Measurements from ENCODE around the gene OR51T1.

Gene OR51T1

GRCh38 chr11:4884361-4884760 is 2.7 kb downstream of the OR51T1 start:
- H3K36me3 ChIP-seq (ENCODE audit: control insufficient read depth, insufficient read depth, low read length), result no peaks in the 10 kb centered on the region
- no peaks in the 10 kb centered on the region for H3K4me1 ChIP-seq (ENCODE audit: control insufficient read depth, insufficient read depth, low read length)
- no peaks in the 10 kb centered on the region for H3K27me3 ChIP-seq (ENCODE audit: control insufficient read depth, insufficient read depth, low read length)
- H3K4me3 ChIP-seq (ENCODE audit: low read depth, low read length), result no peak overlapping the region
- no peak overlapping the region for H3K9ac ChIP-seq (ENCODE audit: low read depth, low read length)
- no peaks in the 10 kb centered on the region for H3K9me3 ChIP-seq (ENCODE audit: control insufficient read depth, insufficient read depth, low read length)
- no peak overlapping the region for H3K27ac ChIP-seq (ENCODE audit: low read depth, low read length)

- no peaks in the 10 kb centered on the region for H3K36me3 ChIP-seq (ENCODE audit: control insufficient read depth, insufficient read depth, low read length)
- H3K27me3 ChIP-seq (ENCODE audit: control insufficient read depth, insufficient read depth, low read length), result no peaks in the 10 kb centered on the region
- no peak overlapping the region for H3K4me3 ChIP-seq (ENCODE audit: low read depth, low read length)
- H3K9ac ChIP-seq (ENCODE audit: low read depth, low read length), result no peak overlapping the region
- H3K4me1 ChIP-seq (ENCODE audit: control insufficient read depth, insufficient read depth, low read length), result no peaks in the 10 kb centered on the region
- H3K9me3 ChIP-seq (ENCODE audit: control insufficient read depth, insufficient read depth, low read length), result no peaks in the 10 kb centered on the region
- no peak overlapping the region for H3K27ac ChIP-seq (ENCODE audit: low read depth, low read length)
These were observed 4.5 kb downstream of the OR51T1 start for GRCh38 chr11:4886186-4886585.

GRCh38 chr11:4887591-4887990 is 5.9 kb downstream of the OR51T1 start:
- H3K27me3 ChIP-seq (ENCODE audit: control insufficient read depth, insufficient read depth, low read length), result no peaks in the 10 kb centered on the region
- no peaks in the 10 kb centered on the region for H3K4me1 ChIP-seq (ENCODE audit: control insufficient read depth, insufficient read depth, low read length)
- no peak overlapping the region for H3K27ac ChIP-seq (ENCODE audit: low read depth, low read length)
- H3K9me3 ChIP-seq (ENCODE audit: control insufficient read depth, insufficient read depth, low read length), result no peaks in the 10 kb centered on the region
- H3K4me3 ChIP-seq (ENCODE audit: low read depth, low read length), result no peak overlapping the region
- no peak overlapping the region for H3K9ac ChIP-seq (ENCODE audit: low read depth, low read length)
- no peaks in the 10 kb centered on the region for H3K36me3 ChIP-seq (ENCODE audit: control insufficient read depth, insufficient read depth, low read length)

GRCh38 chr11:4890279-4890678 is 8.6 kb downstream of the OR51T1 start:
- H3K4me3 ChIP-seq (ENCODE audit: low read depth, low read length), result no peak overlapping the region
- no peak overlapping the region for H3K9ac ChIP-seq (ENCODE audit: low read depth, low read length)
- H3K36me3 ChIP-seq (ENCODE audit: control insufficient read depth, insufficient read depth, low read length), result no peaks in the 10 kb centered on the region
- H3K27me3 ChIP-seq (ENCODE audit: control insufficient read depth, insufficient read depth, low read length), result no peaks in the 10 kb centered on the region
- no peaks in the 10 kb centered on the region for H3K4me1 ChIP-seq (ENCODE audit: control insufficient read depth, insufficient read depth, low read length)
- no peaks in the 10 kb centered on the region for H3K9me3 ChIP-seq (ENCODE audit: control insufficient read depth, insufficient read depth, low read length)
- H3K27ac ChIP-seq (ENCODE audit: low read depth, low read length), result no peak overlapping the region

- Histone ChIP-seq H3K27me3 (ENCODE audit: control insufficient read depth, insufficient read depth, low read length) (no peaks in the 10 kb centered on the region), H3K4me1 (ENCODE audit: control insufficient read depth, insufficient read depth, low read length) (no peaks in the 10 kb centered on the region), H3K9me3 (ENCODE audit: control insufficient read depth, insufficient read depth, low read length) (no peaks in the 10 kb centered on the region), H3K4me3 (ENCODE audit: low read depth, low read length) (no peak overlapping the region), H3K36me3 (ENCODE audit: control insufficient read depth, insufficient read depth, low read length) (no peaks in the 10 kb centered on the region), H3K27ac (ENCODE audit: low read depth, low read length) (no peak overlapping the region), H3K9ac (ENCODE audit: low read depth, low read length) (no peak overlapping the region)
These were observed 10.4 kb downstream of the OR51T1 start for GRCh38 chr11:4891996-4892640.

GRCh38 chr11:4903484-4903883 is 21.8 kb downstream of the OR51T1 start, which contains the start of gene OR51A7:
OR51A7 (plus strand) TSS chr11:4903783; CDS start chr11:4907370, 3,587 bp downstream.
- H3K27ac ChIP-seq (ENCODE audit: low read depth, low read length), result no peak within 1 kb of the TSS
- no peaks in the 10 kb centered on the region for H3K36me3 ChIP-seq (ENCODE audit: control insufficient read depth, insufficient read depth, low read length)
- H3K4me3 ChIP-seq (ENCODE audit: low read depth, low read length), result no peak within 1 kb of the TSS

GRCh38 chr11:4916581-4916980 is 34.9 kb downstream of the OR51T1 start:
- Histone ChIP-seq H3K9ac (ENCODE audit: low read depth, low read length) (no peak overlapping the region), H3K9me3 (ENCODE audit: control insufficient read depth, insufficient read depth, low read length) (no peaks in the 10 kb centered on the region), H3K4me3 (ENCODE audit: low read depth, low read length) (no peak overlapping the region), H3K27ac (ENCODE audit: low read depth, low read length) (no peak overlapping the region), H3K27me3 (ENCODE audit: control insufficient read depth, insufficient read depth, low read length) (no peaks in the 10 kb centered on the region), H3K4me1 (ENCODE audit: control insufficient read depth, insufficient read depth, low read length) (no peaks in the 10 kb centered on the region), H3K36me3 (ENCODE audit: control insufficient read depth, insufficient read depth, low read length) (no peaks in the 10 kb centered on the region)

More at GRCh38 chr11:4903484-4903883, 21.8 kb downstream of the OR51T1 start, which contains the start of gene OR51A7:
- Histone ChIP-seq H3K4me1 (ENCODE audit: control insufficient read depth, insufficient read depth, low read length) (no peaks in the 10 kb centered on the region), H3K9me3 (ENCODE audit: control insufficient read depth, insufficient read depth, low read length) (no peaks in the 10 kb centered on the region), H3K9ac (ENCODE audit: low read depth, low read length) (no peak within 1 kb of the TSS), H3K27me3 (ENCODE audit: control insufficient read depth, insufficient read depth, low read length) (no peaks in the 10 kb centered on the region)

- H3K27ac ChIP-seq (ENCODE audit: low read depth, low read length), result no peak within 1 kb of the TSS
- no peaks in the 10 kb centered on the region for H3K9me3 ChIP-seq (ENCODE audit: control insufficient read depth, insufficient read depth, low read length)
- no peak within 1 kb of the TSS for H3K9ac ChIP-seq (ENCODE audit: low read depth, low read length)
- H3K36me3 ChIP-seq (ENCODE audit: control insufficient read depth, insufficient read depth, low read length), result no peaks in the 10 kb centered on the region
- H3K27me3 ChIP-seq (ENCODE audit: control insufficient read depth, insufficient read depth, low read length), result no peaks in the 10 kb centered on the region
- H3K4me3 ChIP-seq (ENCODE audit: low read depth, low read length), result no peak within 1 kb of the TSS
- H3K4me1 ChIP-seq (ENCODE audit: control insufficient read depth, insufficient read depth, low read length), result no peaks in the 10 kb centered on the region
These were observed 37.5 kb downstream of the OR51T1 start, which contains the start of gene OR51G2 for GRCh38 chr11:4919250-4919649. OR51G2 (minus strand) TSS chr11:4919350; CDS start chr11:4915663, 3,687 bp downstream.

- H3K36me3 ChIP-seq (ENCODE audit: control insufficient read depth, insufficient read depth, low read length), result no peaks in the 10 kb centered on the region
- no peaks in the 10 kb centered on the region for H3K9me3 ChIP-seq (ENCODE audit: control insufficient read depth, insufficient read depth, low read length)
- H3K9ac ChIP-seq (ENCODE audit: low read depth, low read length), result no peak overlapping the region
- H3K4me3 ChIP-seq (ENCODE audit: low read depth, low read length), result no peak overlapping the region
- no peaks in the 10 kb centered on the region for H3K27me3 ChIP-seq (ENCODE audit: control insufficient read depth, insufficient read depth, low read length)
- no peak overlapping the region for H3K27ac ChIP-seq (ENCODE audit: low read depth, low read length)
- H3K4me1 ChIP-seq (ENCODE audit: control insufficient read depth, insufficient read depth, low read length), result no peaks in the 10 kb centered on the region
These were observed 40.1 kb downstream of the OR51T1 start for GRCh38 chr11:4921796-4922195.

GRCh38 chr11:4922304-4922703 is 40.6 kb downstream of the OR51T1 start:
- H3K4me3 ChIP-seq (ENCODE audit: low read depth, low read length), result no peak overlapping the region
- no peaks in the 10 kb centered on the region for H3K4me1 ChIP-seq (ENCODE audit: control insufficient read depth, insufficient read depth, low read length)
- no peak overlapping the region for H3K9ac ChIP-seq (ENCODE audit: low read depth, low read length)
- no peak overlapping the region for H3K27ac ChIP-seq (ENCODE audit: low read depth, low read length)
- no peaks in the 10 kb centered on the region for H3K27me3 ChIP-seq (ENCODE audit: control insufficient read depth, insufficient read depth, low read length)
- no peaks in the 10 kb centered on the region for H3K9me3 ChIP-seq (ENCODE audit: control insufficient read depth, insufficient read depth, low read length)
- H3K36me3 ChIP-seq (ENCODE audit: control insufficient read depth, insufficient read depth, low read length), result no peaks in the 10 kb centered on the region

- H3K9me3 ChIP-seq (ENCODE audit: control insufficient read depth, insufficient read depth, low read length), result no peaks in the 10 kb centered on the region
- no peaks in the 10 kb centered on the region for H3K36me3 ChIP-seq (ENCODE audit: control insufficient read depth, insufficient read depth, low read length)
- H3K9ac ChIP-seq (ENCODE audit: low read depth, low read length), result no peak within 1 kb of the TSS
- H3K27ac ChIP-seq (ENCODE audit: low read depth, low read length), result no peak within 1 kb of the TSS
- H3K27me3 ChIP-seq (ENCODE audit: control insufficient read depth, insufficient read depth, low read length), result no peaks in the 10 kb centered on the region
- H3K4me3 ChIP-seq (ENCODE audit: low read depth, low read length), result no peak within 1 kb of the TSS
- H3K4me1 ChIP-seq (ENCODE audit: control insufficient read depth, insufficient read depth, low read length), result no peaks in the 10 kb centered on the region
These were observed 42.5 kb downstream of the OR51T1 start, which contains the start of gene OR51G1 for GRCh38 chr11:4924239-4924638. OR51G1 (minus strand) TSS chr11:4924339; CDS start chr11:4924339, 0 bp downstream.
